Stimulated activated CD4-positive, alpha-beta T cell treated with anti-CD3 and anti-CD28 coated beads, Interleukin-12 subunit alpha, Interleukin-12 subunit beta, amount 100 ng/mL, for 4 hours (primary cell): ENCODE results near the gene BCAR1.
"Not testable (repeated sequence)": the region's sequence is repeated elsewhere in the genome, so short reads cannot be mapped to it uniquely, and the experiment has no call there.

Experiments
- DNase-seq: peaks from one replicate; pipeline ENCODE4 v3.0.0-alpha.2; 2020

Gene BCAR1

GRCh38 chr16:75254359-75254837, 3.0 kb upstream of the BCAR1 start:
- no peak for DNase-seq

- no peak for DNase-seq
These were observed 1.8 kb upstream of the BCAR1 start for GRCh38 chr16:75252946-75253911.

- DNase-seq, result no peak
These were observed 833 bp upstream of the BCAR1 start for GRCh38 chr16:75252049-75252864.

- no peak for DNase-seq
These were observed 580 bp downstream of the BCAR1 start for GRCh38 chr16:75250809-75251279.

- no peak for DNase-seq
These were observed 1.2 kb downstream of the BCAR1 start for GRCh38 chr16:75250089-75250808.

GRCh38 chr16:75249441-75249840, 2.0 kb downstream of the BCAR1 start:
- DNase-seq, result no peak

GRCh38 chr16:75248536-75249380, 2.7 kb downstream of the BCAR1 start:
- DNase-seq, result no peak

GRCh38 chr16:75248142-75248535, 3.3 kb downstream of the BCAR1 start:
- no peak for DNase-seq

GRCh38 chr16:75247249-75247648, 4.2 kb downstream of the BCAR1 start:
- DNase-seq, result no peak

- no peak for DNase-seq
These were observed 4.8 kb downstream of the BCAR1 start for GRCh38 chr16:75246504-75247205.

GRCh38 chr16:75244844-75245758, 6.3 kb downstream of the BCAR1 start:
- no peak for DNase-seq

GRCh38 chr16:75244225-75244809, 7.1 kb downstream of the BCAR1 start:
- DNase-seq, result no peak

GRCh38 chr16:75243667-75244224, 7.7 kb downstream of the BCAR1 start:
- no peak for DNase-seq

- DNase-seq, result not testable (repeated sequence)
These were observed 8.9 kb downstream of the BCAR1 start for GRCh38 chr16:75242436-75243078.

- no peak for DNase-seq
These were observed 9.5 kb downstream of the BCAR1 start for GRCh38 chr16:75241955-75242354.

- no peak for DNase-seq
These were observed 10.0 kb downstream of the BCAR1 start for GRCh38 chr16:75241412-75241811.

GRCh38 chr16:75240633-75241032, 10.8 kb downstream of the BCAR1 start:
- not testable (repeated sequence) for DNase-seq

GRCh38 chr16:75239542-75240122, 11.8 kb downstream of the BCAR1 start:
- no peak for DNase-seq
